ENCODE measurements around the gene CSF1.

CSF1 gene

DNA sequence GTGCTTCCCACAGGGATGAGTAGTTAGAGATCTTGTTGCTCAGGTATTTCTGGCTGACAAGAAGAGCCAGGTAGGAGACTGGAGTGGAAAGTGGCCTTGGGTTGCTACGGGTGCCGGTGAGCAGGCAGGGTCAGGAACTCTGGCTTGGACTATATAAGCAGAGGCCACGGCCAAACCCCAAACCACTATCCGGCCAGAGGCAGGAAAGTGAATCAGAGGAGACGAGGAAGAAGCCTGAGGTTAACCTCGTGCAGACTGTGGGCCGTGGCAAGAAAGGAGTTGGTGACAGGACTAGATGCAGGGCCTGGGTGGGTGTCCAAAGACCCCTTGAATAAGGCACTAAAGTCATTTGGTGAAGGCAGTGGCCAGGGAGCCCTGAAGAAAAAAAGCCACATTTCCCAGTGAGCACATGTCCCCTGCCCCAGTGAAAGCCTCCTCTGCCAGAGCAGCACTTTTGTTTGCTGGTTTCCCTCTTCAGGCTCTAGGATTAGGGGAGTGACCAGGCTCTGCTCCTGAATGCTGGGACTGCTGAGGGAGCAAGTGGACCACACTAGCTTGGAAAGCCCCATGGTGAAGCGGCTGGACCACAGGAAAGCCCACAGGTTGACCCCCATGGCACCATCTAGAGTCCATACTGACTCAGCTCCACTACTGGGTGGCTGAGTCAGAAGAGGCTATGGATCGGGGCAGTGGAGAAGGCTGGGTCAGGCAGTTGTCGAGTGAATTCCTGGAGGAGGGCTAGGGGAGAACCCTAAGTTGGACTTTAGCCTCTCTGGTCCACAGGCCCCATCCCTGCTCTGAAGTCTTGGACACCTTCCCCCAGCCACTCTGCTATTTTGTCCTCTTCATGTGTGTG lies 23.4 kb downstream of the CSF1 start:
- H3K27me3 ChIP-seq (ENCODE audit: control insufficient read depth in 3 of 3, insufficient read depth in 3 of 3, low read depth in 1 of 3, low read length in 3 of 3): no peaks in the 10 kb centered on the region
- no peak overlapping the region for H3K27ac ChIP-seq (replicated peaks; ENCODE audit: low read length)
- no peak overlapping the region for H4K91ac ChIP-seq (ENCODE audit: low read depth, low read length, poor library complexity)
- peaks cover 2 to 15% of the 10 kb centered on the region in 2 donors for H3K9me3 ChIP-seq (replicated peaks in 1 of 2; ENCODE audit: control insufficient read depth in 2 of 2, insufficient read depth in 1 of 2, low read depth in 1 of 2, low read length in 2 of 2)
- no peak overlapping the region for H3K4me3 ChIP-seq (ENCODE audit: low read length in 2 of 2)
- no peak for DNase-seq (ENCODE audit: low spot score)
- H2BK15ac ChIP-seq (ENCODE audit: low read length): peak overlapping the region; percentile 65
- peaks cover 9 to 13% of the 10 kb centered on the region in 2 donors for H3K36me3 ChIP-seq (replicated peaks in 1 of 2; ENCODE audit: control insufficient read depth in 2 of 2, insufficient read depth in 2 of 2, low read length in 2 of 2)
- H3K79me1 ChIP-seq (ENCODE audit: low read depth, low read length): peaks cover 3% of the 10 kb centered on the region
- peak overlapping the region; percentile 14 for H2BK120ac ChIP-seq (ENCODE audit: low read depth, low read length)
- peak overlapping the region; percentile 48 for H2AFZ ChIP-seq (ENCODE audit: low read length)
- H3K14ac ChIP-seq (ENCODE audit: low read length): no peak overlapping the region
- H3K23ac ChIP-seq (ENCODE audit: low read depth, low read length, poor library complexity): no peak overlapping the region
- H2BK12ac ChIP-seq (ENCODE audit: low read length): no peak overlapping the region
- peak overlapping the region; percentile 77 for H3K18ac ChIP-seq (ENCODE audit: low read length)
- no CpG with 5 or more reads among the region's 10 CpGs for WGBS, 2 donors (ENCODE audit: extremely low coverage in 2 of 2, insufficient read length in 2 of 2, insufficient replicate concordance in 1 of 2)
- no peak overlapping the region for H3K4me2 ChIP-seq (ENCODE audit: insufficient read depth, low read length, poor library complexity, severe bottlenecking)
- H3K9ac ChIP-seq (ENCODE audit: low read depth, low read length, poor library complexity): no peak overlapping the region
- H2AK5ac ChIP-seq (ENCODE audit: low read depth, low read length): peak overlapping the region; percentile 64
- peaks cover 9 to 15% of the 10 kb centered on the region in 2 donors for H3K4me1 ChIP-seq (ENCODE audit: control insufficient read depth in 2 of 2, insufficient read depth in 1 of 2, low read depth in 1 of 2, low read length in 2 of 2)
- H4K8ac ChIP-seq (ENCODE audit: low read depth, low read length): peak overlapping the region; percentile 43
- no peak overlapping the region for H2BK5ac ChIP-seq (ENCODE audit: low read length)
- H3K4ac ChIP-seq (ENCODE audit: low read length): no peak overlapping the region

DNA sequence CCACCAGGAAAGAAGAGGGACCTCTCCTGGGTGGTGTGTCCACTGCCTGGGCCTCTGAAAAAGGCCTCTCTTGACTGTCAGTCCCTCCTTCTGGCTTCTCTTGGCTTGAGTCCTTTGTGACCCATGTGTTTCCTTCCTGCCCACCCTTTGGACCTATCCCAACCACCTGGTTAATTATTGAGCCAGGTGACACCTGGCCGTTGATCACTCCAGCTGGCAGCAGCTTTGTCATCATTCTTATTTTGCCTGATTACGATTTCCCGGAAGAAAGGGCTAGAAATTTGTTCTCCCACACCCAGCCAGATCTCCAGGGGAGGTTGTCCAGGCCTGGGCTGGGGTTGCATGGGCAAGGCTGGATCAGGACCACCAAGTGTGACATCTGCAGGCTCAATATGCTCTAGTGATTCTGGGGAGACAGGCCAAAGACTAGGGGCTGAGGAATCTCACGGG lies 24.8 kb downstream of the CSF1 start:
- no peak overlapping the region for H3K4me2 ChIP-seq (ENCODE audit: insufficient read depth, low read length, poor library complexity, severe bottlenecking)

DNA sequence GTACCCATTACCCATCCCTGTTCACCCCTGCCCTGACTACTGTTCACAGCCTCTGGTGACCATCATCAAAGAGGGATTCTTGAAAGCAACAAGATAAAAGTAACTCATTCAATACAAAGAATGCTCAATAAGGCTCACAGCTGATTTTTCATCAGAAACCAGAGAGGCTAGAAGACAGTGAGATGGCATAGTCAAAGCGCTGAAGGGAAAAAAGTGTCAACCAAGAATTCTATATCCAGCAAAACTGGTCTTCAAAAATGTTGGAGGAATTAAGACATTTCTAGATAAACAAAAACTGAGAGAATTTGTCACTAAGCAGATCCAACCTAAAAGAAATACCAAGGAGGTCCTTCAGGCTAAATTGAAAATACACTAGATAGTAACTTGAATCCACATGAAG lies 27.1 kb downstream of the CSF1 start:
- H2BK5ac ChIP-seq (ENCODE audit: low read length): no peak overlapping the region
- H3K4me2 ChIP-seq (ENCODE audit: insufficient read depth, low read length, poor library complexity, severe bottlenecking): no peak overlapping the region
- no peak overlapping the region for H3K18ac ChIP-seq (ENCODE audit: low read length)
- no peak overlapping the region for H3K27ac ChIP-seq (replicated peaks; ENCODE audit: low read length)
- H3K4me3 ChIP-seq (ENCODE audit: low read length in 2 of 2): no peak overlapping the region
- no peaks in the 10 kb centered on the region for H3K79me1 ChIP-seq (ENCODE audit: low read depth, low read length)
- H2BK120ac ChIP-seq (ENCODE audit: low read depth, low read length): no peak overlapping the region
- H3K23ac ChIP-seq (ENCODE audit: low read depth, low read length, poor library complexity): no peak overlapping the region
- H2AK5ac ChIP-seq (ENCODE audit: low read depth, low read length): no peak overlapping the region
- H3K27me3 ChIP-seq (ENCODE audit: control insufficient read depth in 3 of 3, insufficient read depth in 3 of 3, low read depth in 1 of 3, low read length in 3 of 3): no peaks in the 10 kb centered on the region
- H4K91ac ChIP-seq (ENCODE audit: low read depth, low read length, poor library complexity): no peak overlapping the region
- H3K36me3 ChIP-seq (replicated peaks in 1 of 2; ENCODE audit: control insufficient read depth in 2 of 2, insufficient read depth in 2 of 2, low read length in 2 of 2): no peaks in the 10 kb centered on the region
- H3K9me3 ChIP-seq (replicated peaks in 1 of 2; ENCODE audit: control insufficient read depth in 2 of 2, insufficient read depth in 1 of 2, low read depth in 1 of 2, low read length in 2 of 2): peaks cover 6 to 15% of the 10 kb centered on the region in 2 donors
- H2BK12ac ChIP-seq (ENCODE audit: low read length): no peak overlapping the region
- peaks cover 0 to 2% of the 10 kb centered on the region in 2 donors for H3K4me1 ChIP-seq (ENCODE audit: control insufficient read depth in 2 of 2, insufficient read depth in 1 of 2, low read depth in 1 of 2, low read length in 2 of 2)
- no peak overlapping the region for H3K4ac ChIP-seq (ENCODE audit: low read length)
- no peak overlapping the region for H2AFZ ChIP-seq (ENCODE audit: low read length)
- H3K14ac ChIP-seq (ENCODE audit: low read length): no peak overlapping the region
- no CpG with 5 or more reads among the region's 1 CpG for WGBS, 2 donors (ENCODE audit: extremely low coverage in 2 of 2, insufficient read length in 2 of 2, insufficient replicate concordance in 1 of 2)
- no peak for DNase-seq (ENCODE audit: low spot score)
- H2BK15ac ChIP-seq (ENCODE audit: low read length): no peak overlapping the region
- H4K8ac ChIP-seq (ENCODE audit: low read depth, low read length): no peak overlapping the region
- no peak overlapping the region for H3K9ac ChIP-seq (ENCODE audit: low read depth, low read length, poor library complexity)

More for the DNA sequence above, 24.8 kb downstream of the CSF1 start:
- H3K9me3 ChIP-seq (replicated peaks in 1 of 2; ENCODE audit: control insufficient read depth in 2 of 2, insufficient read depth in 1 of 2, low read depth in 1 of 2, low read length in 2 of 2): peaks cover 2 to 15% of the 10 kb centered on the region in 2 donors
- no peak overlapping the region for H3K23ac ChIP-seq (ENCODE audit: low read depth, low read length, poor library complexity)
- WGBS, 2 donors (ENCODE audit: extremely low coverage in 2 of 2, insufficient read length in 2 of 2, insufficient replicate concordance in 1 of 2): no CpG with 5 or more reads among the region's 4 CpGs
- no peaks in the 10 kb centered on the region for H3K79me1 ChIP-seq (ENCODE audit: low read depth, low read length)
- no peak overlapping the region for H2BK12ac ChIP-seq (ENCODE audit: low read length)
- peaks cover 9 to 10% of the 10 kb centered on the region in 2 donors for H3K4me1 ChIP-seq (ENCODE audit: control insufficient read depth in 2 of 2, insufficient read depth in 1 of 2, low read depth in 1 of 2, low read length in 2 of 2)
- H3K4ac ChIP-seq (ENCODE audit: low read length): no peak overlapping the region
- H4K91ac ChIP-seq (ENCODE audit: low read depth, low read length, poor library complexity): no peak overlapping the region
- no peaks in the 10 kb centered on the region for H3K27me3 ChIP-seq (ENCODE audit: control insufficient read depth in 3 of 3, insufficient read depth in 3 of 3, low read depth in 1 of 3, low read length in 3 of 3)
- no peak overlapping the region for H2AFZ ChIP-seq (ENCODE audit: low read length)
- no peak overlapping the region for H2BK15ac ChIP-seq (ENCODE audit: low read length)
- H3K9ac ChIP-seq (ENCODE audit: low read depth, low read length, poor library complexity): no peak overlapping the region
- H4K8ac ChIP-seq (ENCODE audit: low read depth, low read length): no peak overlapping the region
- no peak overlapping the region for H2BK5ac ChIP-seq (ENCODE audit: low read length)
- H2AK5ac ChIP-seq (ENCODE audit: low read depth, low read length): no peak overlapping the region
- H3K36me3 ChIP-seq (replicated peaks in 1 of 2; ENCODE audit: control insufficient read depth in 2 of 2, insufficient read depth in 2 of 2, low read length in 2 of 2): no peaks in the 10 kb centered on the region
- H3K14ac ChIP-seq (ENCODE audit: low read length): no peak overlapping the region
- no peak overlapping the region for H3K27ac ChIP-seq (replicated peaks; ENCODE audit: low read length)
- H3K4me3 ChIP-seq (ENCODE audit: low read length in 2 of 2): no peak overlapping the region
- DNase-seq (ENCODE audit: low spot score): no peak
- no peak overlapping the region for H3K18ac ChIP-seq (ENCODE audit: low read length)
- no peak overlapping the region for H2BK120ac ChIP-seq (ENCODE audit: low read depth, low read length)

DNA sequence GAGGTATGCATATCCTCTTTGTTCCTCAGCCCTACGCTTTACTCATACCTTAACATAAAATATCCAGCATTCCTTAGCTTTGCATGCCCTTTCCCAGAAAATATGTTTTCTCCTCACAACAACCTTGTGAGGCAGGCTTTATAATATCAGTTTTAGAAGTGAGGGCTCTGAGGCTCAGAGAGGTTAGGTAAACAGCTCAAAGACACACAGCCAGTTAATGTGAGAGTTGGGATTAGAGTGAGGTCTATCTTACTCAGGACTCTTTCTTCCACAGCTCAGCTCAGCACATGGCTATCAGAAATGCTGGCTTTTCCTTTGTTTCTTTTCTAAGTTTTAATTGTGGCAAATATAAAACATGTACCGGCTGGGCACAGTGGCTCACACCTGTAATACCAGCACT lies 27.9 kb downstream of the CSF1 start:
- no peaks in the 10 kb centered on the region for H3K79me1 ChIP-seq (ENCODE audit: low read depth, low read length)
- peaks cover 0 to 2% of the 10 kb centered on the region in 2 donors for H3K4me1 ChIP-seq (ENCODE audit: control insufficient read depth in 2 of 2, insufficient read depth in 1 of 2, low read depth in 1 of 2, low read length in 2 of 2)
- no peak overlapping the region for H3K4me2 ChIP-seq (ENCODE audit: insufficient read depth, low read length, poor library complexity, severe bottlenecking)
- H2BK5ac ChIP-seq (ENCODE audit: low read length): no peak overlapping the region
- no peak for DNase-seq (ENCODE audit: low spot score)
- H3K14ac ChIP-seq (ENCODE audit: low read length): no peak overlapping the region
- H2AFZ ChIP-seq (ENCODE audit: low read length): no peak overlapping the region
- no peaks in the 10 kb centered on the region for H3K36me3 ChIP-seq (replicated peaks in 1 of 2; ENCODE audit: control insufficient read depth in 2 of 2, insufficient read depth in 2 of 2, low read length in 2 of 2)
- WGBS, 2 donors (ENCODE audit: extremely low coverage in 2 of 2, insufficient read length in 2 of 2, insufficient replicate concordance in 1 of 2): no CpG with 5 or more reads among the region's 2 CpGs
- peaks cover 6 to 15% of the 10 kb centered on the region in 2 donors for H3K9me3 ChIP-seq (replicated peaks in 1 of 2; ENCODE audit: control insufficient read depth in 2 of 2, insufficient read depth in 1 of 2, low read depth in 1 of 2, low read length in 2 of 2)
- no peak overlapping the region for H2BK120ac ChIP-seq (ENCODE audit: low read depth, low read length)
- H3K4me3 ChIP-seq (ENCODE audit: low read length in 2 of 2): no peak overlapping the region
- H4K91ac ChIP-seq (ENCODE audit: low read depth, low read length, poor library complexity): no peak overlapping the region
- H3K27ac ChIP-seq (replicated peaks; ENCODE audit: low read length): no peak overlapping the region
- H4K8ac ChIP-seq (ENCODE audit: low read depth, low read length): no peak overlapping the region
- H2AK5ac ChIP-seq (ENCODE audit: low read depth, low read length): no peak overlapping the region
- H3K4ac ChIP-seq (ENCODE audit: low read length): no peak overlapping the region
- H3K27me3 ChIP-seq (ENCODE audit: control insufficient read depth in 3 of 3, insufficient read depth in 3 of 3, low read depth in 1 of 3, low read length in 3 of 3): no peaks in the 10 kb centered on the region
- no peak overlapping the region for H3K23ac ChIP-seq (ENCODE audit: low read depth, low read length, poor library complexity)
- H2BK12ac ChIP-seq (ENCODE audit: low read length): no peak overlapping the region
- H2BK15ac ChIP-seq (ENCODE audit: low read length): no peak overlapping the region
- H3K9ac ChIP-seq (ENCODE audit: low read depth, low read length, poor library complexity): no peak overlapping the region
- H3K18ac ChIP-seq (ENCODE audit: low read length): no peak overlapping the region

All from neuronal stem cell (in vitro differentiated cells).